Body of pancreas (tissue), 4 donors: ENCODE results near the gene TYRO3.

Experiments used
- CTCF ChIP-seq, 7 experiments: fragments of 450-650 bp in 4 of 7; fragments of 200-600 bp in 3 of 7; sonication (generic) in 3 of 7; IDR thresholded peaks; one replicate each; pipeline ENCODE4 v1.5.1; 2016 to 2019; ENCODE audit warnings: antibody characterized with exemption in 7 of 7
- POLR2A ChIP-seq, 3 donors: fragments of 450-650 bp; IDR thresholded peaks; one replicate each; pipeline ENCODE4 v1.6.1; 2016; ENCODE audit warnings: antibody characterized with exemption in 3 of 3, mild to moderate bottlenecking in 2 of 3

- no peak for TF ChIP-seq CTCF (IDR thresholded peaks at IDR 0.05)
- TF ChIP-seq POLR2A (IDR thresholded peaks at IDR 0.05) = no peak
Observed at GRCh38 chr15:41575282-41575681, 16.3 kb downstream of the TYRO3 start.
